Stromal cell of bone marrow (primary cell): ENCODE results near the gene SNX13.

ENCODE experiments used
- DNase-seq: peaks from one replicate; pipeline ENCODE4 v3.0.0-alpha.2; 2012; ENCODE audit warnings: low read depth

The SNX13 gene

GRCh38 chr7:17774716-17775288, 165.5 kb downstream of the SNX13 start:
- DNase-seq, result peak; percentile 11

- peak; percentile 89 for DNase-seq
Observed at GRCh38 chr7:17774248-17774647, 166.0 kb downstream of the SNX13 start.

- peak; percentile 90 for DNase-seq
Observed at GRCh38 chr7:17773289-17773626, 167.0 kb downstream of the SNX13 start.

GRCh38 chr7:17772581-17773288, 167.6 kb downstream of the SNX13 start:
- no peak for DNase-seq

- DNase-seq, result no peak
Observed at GRCh38 chr7:17771901-17772408, 168.3 kb downstream of the SNX13 start.

- no peak for DNase-seq
Observed at GRCh38 chr7:17770710-17771375, 169.5 kb downstream of the SNX13 start.

GRCh38 chr7:17769918-17770317, 170.4 kb downstream of the SNX13 start:
- DNase-seq, result peak; percentile 51

- DNase-seq, result no peak
Observed at GRCh38 chr7:17758008-17758407, 182.3 kb downstream of the SNX13 start.

GRCh38 chr7:17746020-17746530, 194.2 kb downstream of the SNX13 start:
- no peak for DNase-seq

- no peak for DNase-seq
Observed at GRCh38 chr7:17745610-17746009, 194.7 kb downstream of the SNX13 start.

- DNase-seq, result no peak
Observed at GRCh38 chr7:17743316-17743715, 197.0 kb downstream of the SNX13 start.

- no peak for DNase-seq
Observed at GRCh38 chr7:17741426-17741825, 198.9 kb downstream of the SNX13 start.
